NCI-H2227 (cell line): ENCODE data around the gene RPS18.
A peak's percentile ranks its signal among the peaks of the same experiment; 100 is the strongest.
"Not testable (repeated sequence)": the region's sequence is repeated elsewhere in the genome, so short reads cannot be mapped to it uniquely, and the experiment has no call there.

ENCODE experiments used
- DNase-seq: peaks from one replicate; lab custom pipeline; 2025; ENCODE audit not compliant: unreplicated experiment; lab: John Stamatoyannopoulos, UW

Gene RPS18

DNA sequence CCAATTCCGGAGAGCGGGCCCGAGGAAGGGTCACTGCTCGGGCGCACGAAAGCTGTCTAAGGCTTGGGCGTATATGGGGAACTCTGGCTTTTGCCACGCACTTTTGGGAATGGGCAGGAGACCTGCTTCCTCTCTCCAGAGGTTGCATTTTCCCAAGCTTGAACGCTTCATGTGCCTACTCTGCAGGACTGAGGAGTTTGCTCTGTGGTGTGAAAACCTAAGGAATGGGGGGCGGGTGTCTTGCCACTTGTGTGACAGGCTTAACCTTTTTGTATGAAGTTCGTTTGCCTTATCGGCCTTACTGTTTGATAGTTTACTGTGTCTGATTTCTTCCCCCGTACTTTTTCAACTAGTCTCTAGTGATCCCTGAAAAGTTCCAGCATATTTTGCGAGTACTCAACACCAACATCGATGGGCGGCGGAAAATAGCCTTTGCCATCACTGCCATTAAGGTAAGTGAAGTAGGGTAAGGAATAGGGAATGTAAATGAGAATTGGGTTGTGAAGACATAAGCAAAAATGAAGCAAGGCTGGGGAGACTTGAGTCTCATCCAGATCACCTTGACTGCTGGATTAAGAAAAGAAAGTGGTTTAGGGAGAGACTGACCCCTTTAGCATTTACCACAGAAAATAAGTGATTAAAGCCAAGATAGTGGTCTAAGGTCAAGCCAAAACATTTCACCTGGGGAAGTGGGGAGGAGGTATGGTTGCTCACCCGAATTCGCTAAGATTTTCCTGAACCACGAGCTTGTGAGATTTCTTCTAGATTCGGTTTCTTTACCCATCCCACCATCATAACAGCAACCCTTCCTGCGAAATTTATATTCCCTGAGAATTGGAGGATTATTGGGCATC lies 627 bp downstream of the RPS18 start:
- DNase-seq = no peak

DNA sequence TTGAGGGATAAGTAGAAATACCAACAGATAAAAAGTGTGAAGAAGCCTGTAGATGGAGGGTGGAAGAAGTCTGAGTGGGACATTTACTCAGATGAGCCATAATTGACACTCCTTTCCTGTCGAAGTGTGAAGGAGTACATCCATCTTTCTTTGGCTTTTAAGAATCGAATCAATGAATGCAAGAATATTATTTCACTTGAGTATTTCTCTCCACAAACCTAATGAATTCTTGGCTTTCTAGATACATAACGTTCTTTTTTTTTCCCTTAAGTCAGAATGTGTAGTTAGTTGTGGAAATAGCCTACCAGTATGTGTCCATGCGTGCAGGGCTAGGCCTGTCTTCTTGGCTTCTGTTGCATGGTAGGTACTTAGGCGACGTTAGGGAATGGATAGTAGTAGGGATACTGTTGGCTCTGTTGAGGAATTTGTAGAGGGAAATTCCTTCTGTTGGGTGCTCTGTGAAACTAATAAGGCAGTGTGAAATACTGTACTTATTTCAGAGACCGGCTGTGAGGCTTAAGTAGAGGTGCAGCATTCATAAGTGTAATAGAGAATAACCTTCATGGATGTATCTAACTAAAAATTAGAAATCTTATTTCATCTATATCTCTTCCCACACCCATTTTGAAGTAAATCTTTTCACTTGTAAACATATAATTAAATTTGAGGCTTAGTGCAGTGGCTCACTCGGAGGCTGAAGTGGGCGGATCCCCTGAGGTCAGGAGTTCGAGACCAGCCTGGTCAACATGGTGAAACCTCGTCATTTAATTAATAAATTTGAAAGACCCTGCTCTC lies 1.5 kb downstream of the RPS18 start:
- DNase-seq = no peak

DNA sequence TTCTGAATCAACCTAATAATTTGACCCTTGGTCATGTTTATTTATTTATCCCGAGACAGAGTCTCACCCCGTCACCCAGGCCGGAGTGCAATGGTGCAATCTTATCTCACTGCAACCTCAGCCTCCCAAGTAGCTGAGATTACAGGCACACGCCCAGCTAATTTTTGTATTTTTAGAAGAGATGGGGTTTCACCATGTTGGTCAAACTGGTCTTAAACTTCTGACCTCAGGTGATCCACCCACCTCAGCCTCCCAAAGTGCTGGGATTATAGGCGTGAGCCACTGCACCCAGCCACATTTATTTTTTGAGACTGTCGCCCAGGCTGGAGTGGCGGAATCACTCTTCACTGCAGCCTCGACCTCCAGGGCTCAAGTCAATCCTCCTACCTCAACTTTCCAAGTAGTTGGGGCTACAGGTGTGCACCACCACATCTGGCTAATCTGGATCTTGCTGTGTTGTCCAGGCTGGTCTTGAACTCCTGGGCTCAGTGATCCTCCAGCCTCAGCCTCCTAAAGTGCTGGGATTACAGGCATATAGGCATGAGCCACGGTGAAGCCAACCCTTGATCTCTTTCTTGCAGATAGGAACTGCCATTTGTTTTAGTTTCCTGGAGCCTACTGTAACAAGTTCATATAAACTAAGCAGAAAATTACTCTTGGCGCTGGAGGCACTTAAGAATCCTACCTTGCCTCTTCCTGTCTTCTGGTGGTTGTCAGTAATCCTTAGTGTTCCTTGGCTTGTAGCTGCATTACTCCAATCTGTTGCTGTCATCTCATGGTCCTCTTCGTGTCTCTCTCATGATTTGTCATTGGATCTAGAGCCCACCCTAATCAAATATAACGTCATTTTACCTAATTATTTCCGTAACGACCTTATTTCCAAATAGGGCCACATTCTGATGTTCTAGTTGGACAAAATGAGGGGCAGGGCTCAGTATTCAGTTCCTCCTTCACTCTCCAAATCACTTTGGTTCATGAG lies 2.3 kb downstream of the RPS18 start:
- DNase-seq = no peak

DNA sequence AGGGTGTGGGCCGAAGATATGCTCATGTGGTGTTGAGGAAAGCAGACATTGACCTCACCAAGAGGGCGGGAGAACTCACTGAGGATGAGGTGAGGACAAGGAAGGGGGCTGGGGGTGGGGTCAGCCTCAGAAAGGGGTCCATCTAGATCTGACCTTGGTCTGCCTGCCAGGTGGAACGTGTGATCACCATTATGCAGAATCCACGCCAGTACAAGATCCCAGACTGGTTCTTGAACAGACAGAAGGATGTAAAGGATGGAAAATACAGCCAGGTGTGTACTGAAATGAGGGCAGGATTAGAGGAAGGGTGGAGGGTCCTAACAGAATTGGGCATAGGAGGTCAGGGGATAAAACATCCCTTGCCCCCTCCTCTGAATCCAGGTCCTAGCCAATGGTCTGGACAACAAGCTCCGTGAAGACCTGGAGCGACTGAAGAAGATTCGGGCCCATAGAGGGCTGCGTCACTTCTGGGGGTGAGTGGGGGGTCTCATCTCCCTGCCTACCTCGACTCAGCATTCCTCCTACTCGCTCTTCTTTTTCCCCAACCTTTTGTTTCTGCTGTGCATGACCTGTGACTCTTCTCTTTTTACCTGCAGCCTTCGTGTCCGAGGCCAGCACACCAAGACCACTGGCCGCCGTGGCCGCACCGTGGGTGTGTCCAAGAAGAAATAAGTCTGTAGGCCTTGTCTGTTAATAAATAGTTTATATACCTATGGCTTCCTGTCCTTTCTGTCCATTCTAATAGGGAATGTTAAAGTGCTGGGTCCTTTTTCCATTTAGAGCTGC lies 4.1 kb downstream of the RPS18 start:
- not testable (repeated sequence) for DNase-seq

DNA sequence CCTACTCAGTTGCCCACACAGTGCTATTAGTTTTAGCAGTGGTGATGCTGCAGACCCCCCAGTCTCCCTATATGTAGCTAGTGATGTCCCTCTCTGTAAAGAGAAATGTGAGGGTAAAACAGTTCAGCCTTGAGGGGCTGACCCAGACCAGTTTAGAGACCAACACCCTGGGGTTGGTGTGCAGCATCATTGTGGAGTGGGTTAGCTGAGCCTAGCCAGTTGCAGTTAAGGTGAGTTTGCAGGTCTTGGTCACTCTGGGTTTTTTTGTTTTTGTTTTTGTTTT lies 4.6 kb downstream of the RPS18 start:
- DNase-seq = no peak

DNA sequence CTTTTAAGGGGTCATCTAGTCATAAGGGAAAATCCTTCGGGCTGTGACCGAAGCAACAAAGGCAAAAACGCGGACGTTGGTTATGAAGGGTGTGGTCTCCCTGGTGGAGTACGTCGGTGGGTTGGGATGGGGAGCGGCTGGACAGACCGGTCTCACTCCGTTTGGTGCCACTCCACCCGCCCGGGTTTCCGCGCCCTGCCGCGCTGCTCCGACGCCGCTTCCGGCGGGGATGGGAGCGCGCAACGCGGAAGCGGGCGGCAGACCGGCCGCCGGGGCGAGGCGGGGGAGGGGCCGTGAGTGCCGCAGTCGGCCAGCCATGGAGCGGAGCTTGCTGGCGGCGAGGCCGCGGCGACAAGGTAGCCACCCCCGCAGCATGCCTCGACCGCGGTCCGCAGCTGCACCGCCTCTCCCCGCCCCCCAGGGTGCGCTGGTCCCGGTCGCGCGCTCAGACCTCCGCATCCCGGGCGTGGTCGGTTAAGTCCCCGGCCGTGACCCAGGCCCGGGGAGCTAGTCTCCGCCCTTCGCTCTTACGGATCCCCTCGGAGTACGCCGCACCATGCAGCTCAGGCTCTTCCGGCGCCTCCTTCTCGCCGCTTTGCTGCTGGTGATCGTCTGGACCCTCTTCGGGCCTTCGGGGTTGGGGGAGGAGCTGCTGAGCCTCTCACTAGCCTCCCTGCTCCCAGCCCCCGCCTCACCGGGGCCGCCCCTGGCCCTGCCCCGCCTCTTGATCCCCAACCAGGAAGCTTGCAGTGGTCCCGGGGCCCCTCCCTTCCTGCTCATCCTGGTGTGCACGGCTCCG lies 5.2 kb downstream of the RPS18 start, which contains the start of gene B3GALT4:
TSS of gene B3GALT4 (plus strand) at position 260 of the 799 bp plus-strand sequence. CDS start at position 557, 297 bp downstream.
- peak; percentile 94 for DNase-seq

DNA sequence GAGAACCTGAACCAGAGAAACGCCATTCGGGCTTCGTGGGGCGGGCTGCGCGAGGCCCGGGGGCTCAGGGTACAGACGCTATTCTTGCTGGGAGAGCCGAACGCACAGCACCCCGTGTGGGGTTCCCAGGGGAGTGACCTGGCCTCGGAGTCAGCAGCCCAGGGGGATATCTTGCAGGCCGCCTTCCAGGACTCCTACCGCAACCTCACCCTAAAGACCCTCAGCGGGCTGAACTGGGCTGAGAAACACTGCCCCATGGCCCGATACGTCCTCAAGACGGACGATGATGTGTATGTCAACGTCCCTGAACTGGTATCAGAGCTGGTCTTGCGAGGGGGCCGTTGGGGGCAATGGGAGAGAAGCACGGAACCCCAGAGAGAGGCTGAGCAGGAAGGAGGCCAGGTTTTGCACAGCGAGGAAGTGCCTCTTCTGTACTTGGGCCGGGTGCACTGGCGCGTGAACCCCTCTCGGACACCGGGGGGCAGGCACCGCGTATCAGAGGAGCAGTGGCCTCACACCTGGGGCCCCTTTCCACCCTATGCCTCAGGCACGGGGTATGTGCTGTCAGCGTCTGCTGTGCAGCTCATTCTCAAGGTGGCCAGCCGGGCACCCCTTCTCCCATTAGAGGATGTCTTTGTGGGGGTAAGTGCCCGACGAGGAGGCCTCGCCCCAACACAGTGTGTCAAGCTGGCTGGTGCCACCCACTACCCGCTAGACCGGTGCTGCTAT lies 6.0 kb downstream of the RPS18 start:
- no peak for DNase-seq

DNA sequence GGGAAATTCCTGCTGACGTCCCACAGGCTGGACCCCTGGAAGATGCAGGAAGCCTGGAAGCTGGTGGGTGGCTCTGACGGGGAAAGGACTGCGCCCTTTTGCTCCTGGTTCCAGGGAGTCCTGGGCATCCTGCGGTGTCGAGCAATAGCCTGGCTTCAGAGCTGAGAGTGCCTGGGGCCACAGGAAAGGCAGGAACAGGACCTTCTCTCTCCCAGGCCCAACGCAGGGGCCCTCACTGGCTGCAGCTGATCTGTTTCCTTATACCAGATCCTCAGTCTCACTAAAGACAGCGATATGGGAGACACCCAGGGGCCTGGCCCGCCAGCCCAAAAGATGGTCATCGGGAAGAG lies 6.5 kb downstream of the RPS18 start:
- DNase-seq = no peak

DNA sequence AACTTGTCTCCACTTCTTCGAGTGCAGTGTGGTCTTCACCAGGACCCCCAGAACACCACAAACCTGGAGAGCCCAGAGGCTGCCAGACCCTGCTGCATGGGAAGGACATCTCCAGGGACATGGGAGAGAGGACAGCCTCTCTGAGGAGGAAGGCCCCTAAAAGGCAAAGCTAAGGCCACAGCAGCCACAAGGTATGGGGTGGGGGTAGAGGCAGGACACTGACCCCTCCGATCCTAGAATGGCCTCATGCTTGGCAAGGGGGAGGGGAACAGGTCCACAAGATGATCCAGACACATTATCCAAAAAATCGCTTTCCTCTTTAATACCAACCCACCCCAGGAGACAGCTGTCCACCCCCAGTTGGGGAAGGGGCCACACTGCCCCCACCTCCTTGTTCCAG lies 6.9 kb downstream of the RPS18 start:
- DNase-seq = no peak

DNA sequence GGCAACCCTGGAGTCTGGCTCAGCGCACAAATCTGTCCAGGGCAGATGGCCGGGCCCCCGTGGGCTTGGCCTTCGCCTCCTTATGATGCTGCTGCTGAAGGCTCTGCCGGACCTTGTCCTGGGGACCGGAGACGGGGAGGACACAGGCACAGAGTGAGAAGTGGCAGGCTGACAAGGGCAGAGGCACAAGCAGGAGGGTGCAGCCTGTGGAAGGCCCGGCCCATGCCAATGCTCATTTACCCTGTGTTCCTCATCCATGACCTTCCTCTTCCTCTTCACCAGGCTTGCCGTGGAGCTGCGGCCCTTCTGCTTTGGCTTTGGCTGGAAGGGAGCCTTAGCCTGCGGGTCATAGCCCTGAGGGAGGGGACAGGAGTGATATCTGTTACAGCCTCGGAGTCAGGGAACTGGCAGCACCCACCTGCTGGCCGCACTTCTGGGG lies 7.4 kb downstream of the RPS18 start:
- DNase-seq = no peak

DNA sequence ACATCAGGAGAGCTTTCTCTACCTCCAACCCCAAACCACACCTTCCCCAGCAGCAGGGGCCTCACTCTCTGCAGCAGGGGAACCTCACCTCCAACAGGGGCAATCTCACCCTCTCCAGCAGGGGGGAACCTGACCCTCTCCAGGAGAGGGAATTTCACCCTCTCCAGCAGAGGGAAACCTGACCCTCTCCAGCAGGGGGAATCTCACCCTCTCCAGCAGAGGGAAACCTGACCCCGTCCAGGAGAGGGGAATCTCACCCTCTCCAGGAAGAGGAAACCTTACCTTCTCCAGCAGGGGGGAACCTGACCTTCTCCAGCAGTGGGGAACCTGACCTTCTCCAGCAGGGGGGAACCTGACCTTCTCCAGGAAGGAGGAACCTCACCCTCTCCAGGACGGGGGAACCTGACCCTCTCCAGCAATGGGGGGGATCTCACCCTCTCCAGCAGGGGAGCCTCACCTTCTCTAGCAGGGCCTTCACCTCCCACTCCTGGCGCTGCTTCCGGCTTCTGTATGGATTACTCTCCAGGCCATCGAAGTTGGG lies 8.2 kb downstream of the RPS18 start:
- peak; percentile 33 for DNase-seq

DNA sequence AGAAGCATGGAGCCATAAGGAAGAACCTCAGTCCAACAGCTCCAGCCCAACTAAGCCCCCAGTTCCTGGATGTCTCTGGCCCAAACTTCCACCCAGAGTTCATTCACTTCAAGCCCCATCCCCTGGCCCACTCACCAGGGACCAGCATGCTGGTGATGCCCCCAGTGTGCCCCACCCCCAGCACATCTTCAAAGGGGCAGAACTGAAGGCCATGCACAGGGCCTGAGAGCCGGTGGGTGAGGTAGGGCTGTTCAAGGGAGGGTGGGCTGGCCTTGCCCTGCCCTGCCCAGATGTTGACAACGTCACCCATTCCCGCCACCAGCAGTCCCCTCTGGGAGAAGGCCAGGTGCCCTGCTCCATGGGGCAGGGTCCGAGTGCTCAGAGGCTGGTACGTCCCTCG lies 8.7 kb downstream of the RPS18 start:
- DNase-seq = no peak

DNA sequence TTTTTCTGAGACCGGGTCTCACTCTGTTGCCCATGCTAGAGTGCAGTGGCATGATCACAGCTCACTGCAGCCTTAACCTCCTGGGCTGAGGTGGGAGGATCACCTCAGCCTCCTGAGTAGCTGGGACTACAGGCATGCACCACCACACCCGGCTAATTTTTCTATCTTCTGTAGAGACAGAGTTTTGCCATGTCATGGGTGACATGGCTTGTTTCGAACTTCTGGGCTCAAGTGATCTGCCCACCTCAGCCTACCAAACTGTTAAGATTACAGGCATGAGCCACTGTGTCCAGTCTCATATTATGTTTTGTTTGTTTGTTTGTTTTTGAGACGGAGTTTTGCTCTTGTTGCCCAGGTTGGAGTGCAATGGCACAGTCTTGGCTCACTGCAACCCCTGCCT lies 13.3 kb downstream of the RPS18 start:
- not testable (repeated sequence) for DNase-seq

DNA sequence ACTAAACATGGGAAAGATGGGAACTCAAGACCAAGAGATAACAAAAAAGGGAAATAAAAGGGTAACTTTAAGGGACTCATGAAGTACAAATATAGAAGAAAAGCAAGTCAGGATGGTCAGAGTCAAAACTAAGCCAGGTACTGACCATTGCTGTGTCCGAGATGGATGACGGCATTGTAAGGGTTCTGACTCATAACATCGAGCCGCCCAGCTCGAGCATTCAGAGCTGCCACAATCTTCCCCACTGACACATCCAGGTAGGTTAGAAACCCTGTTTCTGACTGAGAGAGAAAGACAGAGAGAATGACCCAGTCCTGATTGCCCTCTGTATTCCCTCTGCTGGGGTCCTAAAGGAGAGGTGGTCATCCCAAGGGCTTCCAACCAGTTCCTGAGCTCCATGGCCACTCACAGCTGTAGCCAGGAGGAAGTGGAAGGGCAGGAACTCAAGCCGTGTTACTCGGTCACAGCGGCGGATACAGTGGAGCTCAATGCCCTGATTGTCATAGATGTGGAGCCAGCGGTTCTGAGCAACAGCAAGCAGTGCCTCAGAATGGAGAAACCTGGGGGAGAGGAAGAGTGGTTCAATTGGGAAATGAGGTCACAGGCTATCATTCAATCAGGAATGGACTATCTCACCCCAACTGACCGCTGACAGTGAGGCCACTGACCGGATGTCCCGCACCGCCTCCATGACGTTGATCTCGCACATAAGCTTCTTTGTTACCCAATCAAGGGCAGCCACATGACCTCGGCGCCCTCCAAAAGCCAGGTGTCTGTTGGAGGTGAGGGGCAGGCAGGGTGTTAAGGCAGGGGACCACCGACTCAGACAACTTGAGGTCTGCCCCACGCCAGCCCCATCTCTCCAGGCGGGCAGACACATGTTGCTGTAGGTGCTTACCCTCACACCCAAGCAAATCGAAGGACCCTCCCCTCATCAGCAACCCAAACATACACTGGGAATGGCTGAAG lies 15.4 kb downstream of the RPS18 start:
- DNase-seq = no peak

DNA sequence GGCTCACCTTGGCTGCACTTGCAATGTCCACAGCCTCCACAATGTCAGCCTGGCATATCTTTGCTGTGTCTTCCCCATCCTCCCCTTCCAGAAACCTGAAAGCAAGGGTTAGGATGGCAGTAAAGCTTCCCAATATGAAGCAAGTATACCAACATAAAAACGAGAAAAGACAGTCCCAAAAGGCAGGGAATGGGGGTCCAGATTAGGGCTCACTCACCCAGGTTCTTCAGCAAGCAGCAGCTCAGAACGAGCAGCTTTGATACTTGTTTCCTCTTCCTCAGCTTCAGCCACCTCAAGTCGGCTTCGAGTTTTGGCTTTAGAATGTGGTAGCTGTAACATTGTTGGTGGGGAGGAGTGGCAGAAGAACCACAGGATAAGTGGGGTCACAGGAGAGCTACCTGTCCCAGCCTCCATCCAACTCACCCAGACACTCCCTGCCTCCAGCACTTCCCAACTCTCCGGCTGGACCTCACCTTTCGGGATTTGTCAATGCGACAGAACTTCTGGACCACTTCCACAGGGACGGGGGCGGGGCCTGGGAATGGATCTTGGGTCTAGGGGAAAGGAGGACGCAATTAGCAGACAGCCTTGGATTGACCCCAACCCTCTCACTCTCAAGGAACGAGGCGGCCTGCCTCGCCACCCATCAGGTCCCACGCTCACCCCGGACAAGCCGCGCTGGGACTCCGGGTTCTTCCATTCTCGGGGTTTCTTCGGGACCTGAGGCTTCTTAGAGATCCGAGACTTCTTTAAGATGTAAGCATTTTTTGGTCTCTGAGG lies 16.5 kb downstream of the RPS18 start:
- no peak for DNase-seq

DNA sequence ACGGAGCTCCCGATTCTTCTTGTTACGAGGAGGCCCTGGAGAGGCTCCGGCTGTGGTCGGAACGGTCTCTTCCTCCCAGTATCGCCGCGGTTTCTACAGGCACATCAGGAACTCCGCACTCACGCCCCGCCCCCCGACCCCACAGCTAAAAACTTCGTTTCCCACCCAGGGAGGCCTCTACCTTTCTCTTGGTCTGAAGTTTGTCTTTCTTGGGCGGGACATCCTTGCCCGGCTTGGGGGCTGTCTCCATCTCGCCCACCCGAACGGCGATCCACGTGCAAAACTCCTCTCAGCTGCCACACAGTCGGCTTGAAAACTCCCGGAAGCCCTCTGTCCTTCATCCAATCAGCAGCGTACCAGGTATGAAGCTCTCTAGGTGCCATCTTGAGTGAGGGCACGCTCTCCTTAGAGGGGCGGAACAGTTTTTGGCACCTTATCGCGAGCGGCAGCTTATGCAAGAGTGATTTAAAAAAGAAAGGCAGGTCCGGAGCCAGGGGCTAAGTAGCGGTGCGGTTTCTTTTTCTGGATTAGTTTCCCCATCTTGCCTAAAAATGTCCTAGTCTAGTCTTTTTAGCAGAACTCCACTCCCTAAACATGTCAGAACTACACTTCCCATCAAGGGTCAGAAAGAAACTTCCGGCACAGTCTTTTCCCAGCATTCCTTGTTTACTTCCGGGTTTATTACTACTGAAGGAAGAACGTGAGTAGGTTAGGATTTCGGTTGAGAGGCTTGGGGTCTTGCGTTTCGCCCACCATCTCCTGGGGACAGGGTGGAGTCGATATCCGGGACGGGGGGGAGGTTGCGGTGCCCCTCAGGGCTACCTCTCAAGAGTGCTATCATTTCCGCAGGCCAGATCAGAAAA lies 17.3 kb downstream of the RPS18 start, which contains the start of the genes PFDN6 and WDR46:
TSS of gene PFDN6 (plus strand) at position 681 of the 863 bp plus-strand sequence. CDS start 256 bp downstream, outside the sequence.
TSS of gene WDR46 (minus strand) at position 319 of the 863 bp plus-strand sequence. CDS start at position 250, 69 bp downstream.
- DNase-seq = peak; percentile 90
